ENCODE results near the gene LARP1. TPM values are rescaled to one million over a fixed set of nuclear protein-coding genes. Genes with fewer than 3 reads are reported as not detected.

Gene LARP1
- total and polyA plus RNA-seq, 10 of the 15 experiments (the other 5 are each of a cell fraction or from before 2014, with no cell fraction given) = 22.6 to 227 (median 60.8) TPM

GRCh38 chr5:154857530-154858296 lies 102.5 kb downstream of the LARP1 start (continued):
- TF ChIP-seq IRF3 (IDR thresholded peaks at IDR 0.05) = 0 out of 2 replicates have a peak, but pooled peaks have one; percentile 33
- TF ChIP-seq GATAD2B (conservative IDR thresholded peaks at IDR 0.05; ENCODE audit: low read depth) = peak; percentile 60
- TF ChIP-seq IKZF1 (conservative IDR thresholded peaks at IDR 0.05) = peak; percentile 59
- 0 out of 4 replicates have a peak, but pooled peaks of 1 of the 2 experiments have one; percentile 4 for TF ChIP-seq ETV6 (conservative IDR thresholded peaks at IDR 0.05 in 1 of 2, IDR thresholded peaks at IDR 0.05 in 1 of 2; ENCODE audit: borderline replicate concordance in 1 of 2, low read depth in 1 of 2)
- TF ChIP-seq TARDBP (IDR thresholded peaks at IDR 0.05; ENCODE audit: borderline replicate concordance) = no peak
- peak; percentile 75 for TF ChIP-seq DPF2 (IDR thresholded peaks at IDR 0.05)
- no peak for TF ChIP-seq NRF1 (conservative IDR thresholded peaks at IDR 0.05; ENCODE audit: low read depth, low read length)
- TF ChIP-seq PBX3 (IDR thresholded peaks at IDR 0.05; ENCODE audit: insufficient replicate concordance, low read depth, low read length) = no peak
- peak in 1 of 2 experiments; percentile 49; a peak in 2 of 3 replicates for TF ChIP-seq EGR1 (IDR thresholded peaks at IDR 0.05; ENCODE audit: borderline replicate concordance in 1 of 2, low read depth in 2 of 2, low read length in 2 of 2)
- TF ChIP-seq BHLHE40 (IDR thresholded peaks at IDR 0.05; ENCODE audit: borderline replicate concordance in 1 of 2, low read depth in 2 of 2, low read length in 1 of 2) = peak in 1 of 2 experiments; percentile 4; a peak in 1 of 4 replicates
- TF ChIP-seq CBFB (IDR thresholded peaks at IDR 0.05; ENCODE audit: low read depth) = 0 out of 2 replicates have a peak, but pooled peaks have one; percentile 29
- 0 out of 2 replicates have a peak, but pooled peaks have one; percentile 3 for TF ChIP-seq PAX5 (IDR thresholded peaks at IDR 0.05; ENCODE audit: borderline replicate concordance, low read depth, low read length)
- TF ChIP-seq SMC3 (IDR thresholded peaks at IDR 0.05; ENCODE audit: borderline replicate concordance, low read length) = no peak
- TF ChIP-seq ZNF207 (IDR thresholded peaks at IDR 0.05; ENCODE audit: borderline replicate concordance) = peak; percentile 56; the same call in 1 of the 2 replicates
- peak; percentile 39; the same call in 1 of the 2 replicates for TF ChIP-seq POLR2AphosphoS5 (IDR thresholded peaks at IDR 0.05; ENCODE audit: low read length)
- peak; percentile 94 for TF ChIP-seq BMI1 (IDR thresholded peaks at IDR 0.05; ENCODE audit: borderline replicate concordance)
- TF ChIP-seq RELB (IDR thresholded peaks at IDR 0.05; ENCODE audit: low read depth) = peak; percentile 30
- TF ChIP-seq BCL11A (IDR thresholded peaks at IDR 0.05; ENCODE audit: low read depth, low read length) = 0 out of 2 replicates have a peak, but pooled peaks have one; percentile 3
- peak; percentile 66; the same call in 1 of the 2 replicates for TF ChIP-seq ZNF687 (IDR thresholded peaks at IDR 0.05)
- peak; percentile 70 for TF ChIP-seq CREB1 (IDR thresholded peaks at IDR 0.05; ENCODE audit: low read depth)

Data from GM12878 (cell line).